Pancreas (tissue), 10 donors: Measurements from ENCODE around the gene TUBD1. TPM values are rescaled to one million over a fixed set of nuclear protein-coding genes. Genes with fewer than 3 reads are reported as not detected.

Experiments
- ATAC-seq, 4 donors: fragments of 200-7000 bp; cut with Tn5 transposase; one replicate each; pipeline versions ENCODE4 v1.8.0 to v1.9.1; 2020; ENCODE audit warnings: mild to moderate bottlenecking in 4 of 4, moderate library complexity in 4 of 4
- DNase-seq, 6 donors: peaks; one replicate each; pipeline ENCODE4 v3.0.0-alpha.2; 2020
- FAIRE-seq: peaks from 2 replicates; lab custom pipeline; 2012; peaks lifted over from hg19 to GRCh38; lab: Jason Lieb, UNC
- H3K27ac ChIP-seq, 4 donors: fragments of 200-600 bp; sonication (generic); 1 replicate in 3 of 4; 2 replicates in 1 of 4; pipeline versions ENCODE4 v1.5.0 to v1.8.0; 2020
- H3K27me3 ChIP-seq, 4 donors: fragments of 200-600 bp; one replicate each; pipeline ENCODE4 v1.8.0; 2021
- H3K36me3 ChIP-seq, 3 donors: fragments of 200-600 bp; sonication (generic) in 1 of 3; one replicate each; pipeline versions ENCODE4 v1.5.0 to v1.8.0; 2020 to 2021
- H3K4me1 ChIP-seq, 3 donors: fragments of 200-600 bp; one replicate each; pipeline ENCODE4 v1.8.0; 2021
- H3K4me3 ChIP-seq, 4 donors: fragments of 200-600 bp; sonication (generic) in 2 of 4; one replicate each; pipeline versions ENCODE4 v1.5.0 to v1.8.0; 2020 to 2021
- H3K9me3 ChIP-seq, 4 donors: fragments of 200-600 bp; one replicate each; pipeline ENCODE4 v1.8.0; 2021
- WGBS, 2 donors: extraction: QIAGEN DNeasy Blood & Tissue Kit; methylation state at CpG; one replicate each; pipeline ENCODE4 v1.1.7; 2013; 5-methylcytosine and 5-hydroxymethylcytosine counted together
- intact Hi-C, 3 donors: fragments of 100-400 bp; cut with DNase I; formaldehyde crosslinking; loops; one replicate each; pipeline versions ENCODE4 v1.11.1 to v1.14.2; 2022
- polyA plus RNA-seq, 2 donors: library from polyadenylated mRNA; stranded (reverse); fragments of 200-250 nt; gene quantifications; one replicate each; pipeline ENCODE4 v1.2.3, GENCODE V29; 2013
- total RNA-seq, 6 donors: library from RNA; stranded (reverse); fragmentation: NEBNext Ultra II Directional in 4 of 6; extraction: Animal tissue kit (Norgen Biotek cat#: 25700) in 4 of 6; gene quantifications; one replicate each; pipeline versions ENCODE4 v1.2.1 to v1.2.4, GENCODE V29; 2021 to 2023
- TF ChIP-seq, protein P1 (sequence below), 4 donors: fragments of 200-600 bp; sonication (generic) in 3 of 4; IDR thresholded peaks; one replicate each; pipeline versions ENCODE4 v1.5.0 to v1.8.0; 2021; ENCODE audit warnings: antibody characterized with exemption in 4 of 4
- donor health status: healthy with polysubstance abuse.
- donor health status: DM: no; HTN: no; CAD: no; lungs with moderate emphysema.
- donor health status: DM: no; HTN: no; CAD: no.
- donor health status: control.
- donor health status: control.
- donor health status: Bipolar disorder and iron deficiency.
- donor health status: DM: yes; HTN: yes; CAD: no.
- donor health status: DM: no; HTN: no; CAD: no.
- donor health status: DM: no; HTN: no; CAD: no.
- donor health status: DM: yes; HTN: yes; CAD: no.

Gene TUBD1
- total and polyA plus RNA-seq, 8 donors: 3.4 to 8.5 (median 6.6) TPM

DNA sequence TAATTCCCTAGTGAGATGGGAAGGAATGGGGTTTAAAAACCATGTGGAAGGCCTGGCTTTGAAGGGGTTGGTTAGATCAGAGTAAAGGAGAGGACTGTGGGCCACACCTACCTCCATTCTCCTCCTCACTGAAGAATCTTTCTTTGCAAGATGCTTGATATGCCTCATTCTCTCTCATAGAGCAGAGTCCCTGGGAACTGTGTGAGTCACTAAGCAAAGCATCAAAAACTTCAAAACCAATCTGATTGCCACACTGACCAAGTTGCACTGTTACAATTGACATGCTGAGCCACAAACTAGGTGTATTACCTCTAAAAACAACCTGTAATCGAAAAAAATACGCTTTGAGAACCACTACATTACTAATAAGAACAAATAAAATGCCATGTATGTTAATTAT lies 2.0 kb downstream of the TUBD1 start:
- Histone ChIP-seq H3K4me1 (peaks cover 0 to 18% (median 0%) of the 10 kb centered on the region in 3 donors), H3K4me3 (no peak overlapping the region), H3K36me3 (no peaks in the 10 kb centered on the region), H3K27ac (no peak overlapping the region), H3K27me3 (no peaks in the 10 kb centered on the region), H3K9me3 (no peaks in the 10 kb centered on the region)
- no peak for FAIRE-seq
- 92 to 97% methylated on average over 2 of the region's 2 CpGs for WGBS, 2 donors
- TF ChIP-seq, protein P1, sequence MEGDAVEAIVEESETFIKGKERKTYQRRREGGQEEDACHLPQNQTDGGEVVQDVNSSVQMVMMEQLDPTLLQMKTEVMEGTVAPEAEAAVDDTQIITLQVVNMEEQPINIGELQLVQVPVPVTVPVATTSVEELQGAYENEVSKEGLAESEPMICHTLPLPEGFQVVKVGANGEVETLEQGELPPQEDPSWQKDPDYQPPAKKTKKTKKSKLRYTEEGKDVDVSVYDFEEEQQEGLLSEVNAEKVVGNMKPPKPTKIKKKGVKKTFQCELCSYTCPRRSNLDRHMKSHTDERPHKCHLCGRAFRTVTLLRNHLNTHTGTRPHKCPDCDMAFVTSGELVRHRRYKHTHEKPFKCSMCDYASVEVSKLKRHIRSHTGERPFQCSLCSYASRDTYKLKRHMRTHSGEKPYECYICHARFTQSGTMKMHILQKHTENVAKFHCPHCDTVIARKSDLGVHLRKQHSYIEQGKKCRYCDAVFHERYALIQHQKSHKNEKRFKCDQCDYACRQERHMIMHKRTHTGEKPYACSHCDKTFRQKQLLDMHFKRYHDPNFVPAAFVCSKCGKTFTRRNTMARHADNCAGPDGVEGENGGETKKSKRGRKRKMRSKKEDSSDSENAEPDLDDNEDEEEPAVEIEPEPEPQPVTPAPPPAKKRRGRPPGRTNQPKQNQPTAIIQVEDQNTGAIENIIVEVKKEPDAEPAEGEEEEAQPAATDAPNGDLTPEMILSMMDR (IDR thresholded peaks at IDR 0.05): no peak
- intact Hi-C loops: no loop called here
- no peak for DNase-seq
- no peak for ATAC-seq

DNA sequence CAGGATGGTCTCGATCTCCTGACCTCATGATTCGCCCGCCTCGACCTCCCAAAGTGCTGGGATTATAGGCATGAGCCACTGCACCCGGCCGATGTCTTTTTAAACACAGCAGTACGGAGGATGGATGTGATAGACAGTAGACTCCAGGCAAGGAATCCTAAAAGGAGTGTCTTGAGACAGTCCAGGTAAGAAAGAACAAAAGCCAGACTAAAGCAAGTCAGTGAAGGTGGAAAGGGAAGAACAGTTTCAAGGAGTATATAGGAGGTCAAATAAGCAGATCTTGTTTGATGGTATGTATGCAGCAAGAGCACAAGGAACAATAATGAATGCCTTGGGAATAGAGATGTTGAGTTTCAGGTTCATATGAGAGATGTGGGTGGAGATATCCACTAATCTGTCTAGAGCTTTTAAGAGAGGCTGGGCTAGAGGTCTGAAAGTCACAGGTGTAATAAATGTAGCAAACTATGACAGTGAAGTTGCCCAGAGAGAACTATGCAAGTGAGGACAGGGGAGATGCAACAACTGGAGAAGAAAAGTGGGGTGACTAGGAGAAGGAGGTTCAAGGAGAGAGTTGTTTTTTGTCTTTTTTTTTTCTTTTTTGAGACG lies 4.5 kb downstream of the TUBD1 start:
- H3K9me3 ChIP-seq: no peaks in the 10 kb centered on the region
- DNase-seq (peak in 1 of 6 donors; percentile 10), FAIRE-seq (no peak), ATAC-seq (no peak)
- no peak overlapping the region for H3K27ac ChIP-seq
- H3K27me3 ChIP-seq: no peaks in the 10 kb centered on the region
- WGBS, 2 donors: 94 to 95% methylated on average over 7 to 8 of the region's 8 CpGs
- H3K36me3 ChIP-seq: peaks cover 0 to 15% (median 5%) of the 10 kb centered on the region in 3 donors
- intact Hi-C loops: no loop called here
- H3K4me1 ChIP-seq: peaks cover 0 to 7% (median 0%) of the 10 kb centered on the region in 3 donors
- H3K4me3 ChIP-seq: no peak overlapping the region
- TF ChIP-seq, protein P1 (IDR thresholded peaks at IDR 0.05): no peak

DNA sequence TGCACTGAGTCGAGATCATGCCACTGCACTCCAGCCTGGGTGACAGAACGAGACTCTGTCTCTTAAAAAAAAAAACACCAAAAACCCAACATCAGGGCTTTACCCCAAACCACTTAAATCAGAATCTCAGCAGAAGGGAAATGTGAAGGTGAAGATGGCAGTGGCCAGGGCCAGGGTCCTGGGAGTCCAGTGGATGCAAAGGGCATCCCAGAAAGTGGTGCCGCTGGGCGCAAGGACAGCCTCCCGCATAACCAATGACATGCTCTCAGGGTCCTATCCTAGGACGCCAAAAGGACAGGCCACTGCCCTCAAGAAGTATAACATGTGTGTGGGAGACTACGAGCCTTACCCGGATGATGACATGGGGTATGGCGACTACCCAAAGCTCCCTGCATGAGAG lies 7.9 kb downstream of the TUBD1 start:
- peak in 1 of 6 donors; percentile 35 for DNase-seq
- intact Hi-C loops: no loop called here
- Histone ChIP-seq H3K9me3 (no peaks in the 10 kb centered on the region), H3K27ac (no peak overlapping the region), H3K4me3 (no peak overlapping the region), H3K4me1 (no peaks in the 10 kb centered on the region), H3K27me3 (no peaks in the 10 kb centered on the region), H3K36me3 (peaks cover 0 to 25% (median 5%) of the 10 kb centered on the region in 3 donors)
- TF ChIP-seq, protein P1 (IDR thresholded peaks at IDR 0.05): no peak
- FAIRE-seq: no peak
- no peak for ATAC-seq
- WGBS, 2 donors: 94 to 95% methylated on average over 9 of the region's 9 CpGs

DNA sequence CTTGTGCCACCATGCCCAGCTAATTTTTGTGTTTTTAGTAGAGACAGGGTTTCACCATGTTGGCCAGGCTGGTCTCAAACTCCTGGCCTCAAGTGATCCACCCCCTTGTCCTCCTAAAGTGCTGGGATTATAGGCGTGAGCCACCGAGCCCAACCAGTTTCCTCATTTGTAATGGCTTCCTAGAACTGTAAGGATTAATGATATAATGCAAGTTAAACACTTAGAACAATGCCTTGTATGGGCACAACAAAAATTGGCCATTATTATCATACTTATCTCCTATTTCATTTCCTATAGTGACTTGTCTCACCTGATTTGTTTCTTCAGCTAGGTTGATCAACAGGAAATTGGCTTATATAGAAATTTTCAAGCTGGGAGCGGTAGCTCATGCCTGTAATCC lies 14.1 kb downstream of the TUBD1 start:
- DNase-seq (no peak), FAIRE-seq (no peak), ATAC-seq (no peak)
- no peak overlapping the region for H3K4me3 ChIP-seq
- no peaks in the 10 kb centered on the region for H3K27me3 ChIP-seq
- peaks cover 0 to 18% (median 0%) of the 10 kb centered on the region in 3 donors for H3K36me3 ChIP-seq
- intact Hi-C loops: no loop called here
- TF ChIP-seq, protein P1 (IDR thresholded peaks at IDR 0.05): no peak
- no peak overlapping the region for H3K27ac ChIP-seq
- WGBS, 2 donors: 87 to 88% methylated on average over 3 of the region's 3 CpGs
- no peaks in the 10 kb centered on the region for H3K9me3 ChIP-seq
- no peaks in the 10 kb centered on the region for H3K4me1 ChIP-seq

DNA sequence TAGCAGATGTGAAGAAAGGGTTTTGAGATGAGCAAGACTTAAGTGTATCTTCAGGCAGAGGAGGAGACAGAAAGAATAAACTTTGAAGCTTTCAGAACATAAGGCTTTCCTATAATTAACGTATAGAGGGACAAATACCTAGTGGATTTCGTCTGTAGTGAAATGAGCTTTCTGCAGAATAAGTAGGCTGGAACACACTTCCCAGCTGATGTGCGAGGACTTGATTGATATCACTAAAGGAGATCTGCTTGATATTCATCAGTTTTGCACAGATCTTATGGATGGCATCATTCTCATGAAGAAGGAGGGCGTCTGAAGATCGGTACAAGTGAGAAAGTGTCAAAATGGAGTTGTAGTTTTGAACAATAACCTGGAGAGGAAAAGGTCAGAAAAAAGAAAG lies 14.8 kb downstream of the TUBD1 start:
- Histone ChIP-seq H3K27me3 (no peaks in the 10 kb centered on the region), H3K9me3 (no peaks in the 10 kb centered on the region), H3K36me3 (peaks cover 0 to 12% (median 0%) of the 10 kb centered on the region in 3 donors), H3K27ac (no peak overlapping the region), H3K4me3 (no peak overlapping the region), H3K4me1 (no peaks in the 10 kb centered on the region)
- DNase-seq: no peak
- intact Hi-C loops: no loop called here
- FAIRE-seq: no peak
- ATAC-seq: no peak
- TF ChIP-seq, protein P1 (IDR thresholded peaks at IDR 0.05): no peak
- 84 to 94% methylated on average over 5 of the region's 5 CpGs for WGBS, 2 donors
